GM12873 (cell line): ENCODE data around the gene PLS1.

ENCODE experiments used
- CTCF ChIP-seq: IDR thresholded peaks from 2 replicates; pipeline ENCODE4 v1.5.1; 2012; ENCODE audit warnings: low read depth, mild to moderate bottlenecking, moderate library complexity, low read length, control low read depth; ENCODE audit not compliant: insufficient read depth; ENCODE audit errors: missing control alignments

PLS1 gene

GRCh38 chr3:142690613-142691012 is 94.4 kb downstream of the PLS1 start:
- TF ChIP-seq CTCF, result no peak

GRCh38 chr3:142691527-142691926 is 95.3 kb downstream of the PLS1 start:
- TF ChIP-seq CTCF, result no peak

GRCh38 chr3:142693136-142693853 is 97.1 kb downstream of the PLS1 start:
- TF ChIP-seq CTCF, result no peak

- no peak for TF ChIP-seq CTCF
Observed at GRCh38 chr3:142694225-142694624, 98.0 kb downstream of the PLS1 start.

- no peak for TF ChIP-seq CTCF
Observed at GRCh38 chr3:142705198-142705597, 109.0 kb downstream of the PLS1 start.

GRCh38 chr3:142706321-142707127 is 110.3 kb downstream of the PLS1 start:
- no peak for TF ChIP-seq CTCF

GRCh38 chr3:142709207-142709606 is 113.0 kb downstream of the PLS1 start:
- TF ChIP-seq CTCF, result no peak
